ENCODE data around the gene ANOS1. TPM values are rescaled to one million over a fixed set of nuclear protein-coding genes. Genes with fewer than 3 reads are reported as not detected.
A peak's percentile ranks its signal among the peaks of the same experiment; 100 is the strongest.
"Not testable (repeated sequence)": the region's sequence is repeated elsewhere in the genome, so short reads cannot be mapped to it uniquely, and the experiment has no call there.

The ANOS1 gene, protein sequence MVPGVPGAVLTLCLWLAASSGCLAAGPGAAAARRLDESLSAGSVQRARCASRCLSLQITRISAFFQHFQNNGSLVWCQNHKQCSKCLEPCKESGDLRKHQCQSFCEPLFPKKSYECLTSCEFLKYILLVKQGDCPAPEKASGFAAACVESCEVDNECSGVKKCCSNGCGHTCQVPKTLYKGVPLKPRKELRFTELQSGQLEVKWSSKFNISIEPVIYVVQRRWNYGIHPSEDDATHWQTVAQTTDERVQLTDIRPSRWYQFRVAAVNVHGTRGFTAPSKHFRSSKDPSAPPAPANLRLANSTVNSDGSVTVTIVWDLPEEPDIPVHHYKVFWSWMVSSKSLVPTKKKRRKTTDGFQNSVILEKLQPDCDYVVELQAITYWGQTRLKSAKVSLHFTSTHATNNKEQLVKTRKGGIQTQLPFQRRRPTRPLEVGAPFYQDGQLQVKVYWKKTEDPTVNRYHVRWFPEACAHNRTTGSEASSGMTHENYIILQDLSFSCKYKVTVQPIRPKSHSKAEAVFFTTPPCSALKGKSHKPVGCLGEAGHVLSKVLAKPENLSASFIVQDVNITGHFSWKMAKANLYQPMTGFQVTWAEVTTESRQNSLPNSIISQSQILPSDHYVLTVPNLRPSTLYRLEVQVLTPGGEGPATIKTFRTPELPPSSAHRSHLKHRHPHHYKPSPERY
- 0.26 and 0.38 TPM in 2 replicates for total RNA-seq

DNA sequence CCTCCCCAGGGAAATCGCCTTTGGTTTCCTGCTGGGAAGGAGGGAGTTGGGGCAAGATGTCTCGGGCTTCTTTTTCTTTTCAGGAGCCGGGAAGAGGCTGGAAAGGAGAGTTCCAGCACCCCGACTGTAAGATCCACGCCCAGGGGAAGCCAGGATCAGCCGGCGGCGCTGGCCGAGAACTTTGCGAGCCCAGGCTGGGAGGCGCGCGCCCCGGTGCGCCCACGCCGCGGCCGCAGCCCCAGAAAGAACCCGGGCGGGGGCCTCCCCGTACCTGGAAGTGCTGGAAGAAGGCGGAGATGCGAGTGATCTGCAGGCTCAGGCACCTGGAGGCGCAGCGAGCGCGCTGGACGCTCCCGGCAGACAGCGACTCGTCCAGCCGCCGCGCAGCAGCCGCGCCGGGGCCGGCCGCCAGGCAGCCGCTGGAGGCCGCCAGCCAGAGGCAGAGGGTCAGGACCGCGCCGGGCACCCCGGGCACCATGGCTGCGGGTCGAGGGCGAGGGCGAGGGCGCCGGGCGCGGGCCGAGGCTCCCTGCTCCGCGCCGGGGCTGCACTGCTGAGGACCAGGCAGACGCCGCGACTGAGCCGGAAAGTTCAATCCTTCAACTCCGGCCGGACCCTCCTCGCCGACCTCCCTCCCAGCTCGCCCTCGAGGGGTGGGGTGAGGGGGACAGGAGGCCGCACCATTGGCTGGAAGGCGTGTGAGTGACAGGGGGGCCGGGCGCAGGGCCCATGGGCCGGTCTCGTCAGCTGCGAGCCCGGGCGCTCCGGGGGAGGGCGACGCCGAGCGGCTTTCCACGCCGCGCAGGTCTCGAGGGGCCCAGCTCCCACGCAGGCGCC lies at the start of gene ANOS1:
ANOS1 (minus strand) TSS at position 579 of the 837 bp plus-strand sequence; CDS start at position 478, 101 bp downstream.
- peak within 1 kb of the TSS; percentile 43 for H3K4me3 ChIP-seq (ENCODE audit: low read depth, low read length)
- no peaks in the 10 kb centered on the region for H3K27me3 ChIP-seq (ENCODE audit: control insufficient read depth, insufficient read depth, low read length)
- H3K36me3 ChIP-seq (ENCODE audit: control insufficient read depth, insufficient read depth, low read length): no peaks in the 10 kb centered on the region
- FAIRE-seq: no peak
- TF ChIP-seq, protein P1, sequence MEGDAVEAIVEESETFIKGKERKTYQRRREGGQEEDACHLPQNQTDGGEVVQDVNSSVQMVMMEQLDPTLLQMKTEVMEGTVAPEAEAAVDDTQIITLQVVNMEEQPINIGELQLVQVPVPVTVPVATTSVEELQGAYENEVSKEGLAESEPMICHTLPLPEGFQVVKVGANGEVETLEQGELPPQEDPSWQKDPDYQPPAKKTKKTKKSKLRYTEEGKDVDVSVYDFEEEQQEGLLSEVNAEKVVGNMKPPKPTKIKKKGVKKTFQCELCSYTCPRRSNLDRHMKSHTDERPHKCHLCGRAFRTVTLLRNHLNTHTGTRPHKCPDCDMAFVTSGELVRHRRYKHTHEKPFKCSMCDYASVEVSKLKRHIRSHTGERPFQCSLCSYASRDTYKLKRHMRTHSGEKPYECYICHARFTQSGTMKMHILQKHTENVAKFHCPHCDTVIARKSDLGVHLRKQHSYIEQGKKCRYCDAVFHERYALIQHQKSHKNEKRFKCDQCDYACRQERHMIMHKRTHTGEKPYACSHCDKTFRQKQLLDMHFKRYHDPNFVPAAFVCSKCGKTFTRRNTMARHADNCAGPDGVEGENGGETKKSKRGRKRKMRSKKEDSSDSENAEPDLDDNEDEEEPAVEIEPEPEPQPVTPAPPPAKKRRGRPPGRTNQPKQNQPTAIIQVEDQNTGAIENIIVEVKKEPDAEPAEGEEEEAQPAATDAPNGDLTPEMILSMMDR (IDR thresholded peaks at IDR 0.05; ENCODE audit: insufficient read depth, low read length, severe bottlenecking): no peak
- no peak for DNase-seq (ENCODE audit: low read depth)

DNA sequence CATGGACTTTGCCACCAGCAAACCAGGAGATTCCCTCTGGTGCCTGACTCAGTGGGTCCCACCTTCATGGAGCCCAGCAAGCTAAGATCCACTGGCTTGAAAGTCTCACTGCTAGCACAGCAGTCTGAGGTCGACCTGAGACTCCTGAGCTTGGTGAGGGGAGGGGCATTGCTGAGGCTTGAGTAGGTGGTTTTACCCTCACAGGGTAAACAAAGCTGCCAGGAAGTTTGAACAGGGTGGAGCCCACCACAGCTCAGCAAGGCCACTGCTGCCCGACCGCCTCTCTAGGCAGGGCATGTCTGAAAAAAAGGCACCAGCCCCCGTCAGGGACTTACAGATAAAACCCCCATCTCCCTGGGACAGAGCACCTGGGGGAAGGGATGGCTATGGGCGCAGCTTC lies 41.2 kb upstream of the ANOS1 start:
- Histone ChIP-seq H3K4me3 (ENCODE audit: low read depth, low read length) (no peak overlapping the region), H3K27me3 (ENCODE audit: control insufficient read depth, insufficient read depth, low read length) (no peaks in the 10 kb centered on the region), H3K36me3 (ENCODE audit: control insufficient read depth, insufficient read depth, low read length) (no peaks in the 10 kb centered on the region)
- no peak for FAIRE-seq
- TF ChIP-seq, protein P1 (IDR thresholded peaks at IDR 0.05; ENCODE audit: insufficient read depth, low read length, severe bottlenecking): no peak
- no peak for DNase-seq (ENCODE audit: low read depth)

DNA sequence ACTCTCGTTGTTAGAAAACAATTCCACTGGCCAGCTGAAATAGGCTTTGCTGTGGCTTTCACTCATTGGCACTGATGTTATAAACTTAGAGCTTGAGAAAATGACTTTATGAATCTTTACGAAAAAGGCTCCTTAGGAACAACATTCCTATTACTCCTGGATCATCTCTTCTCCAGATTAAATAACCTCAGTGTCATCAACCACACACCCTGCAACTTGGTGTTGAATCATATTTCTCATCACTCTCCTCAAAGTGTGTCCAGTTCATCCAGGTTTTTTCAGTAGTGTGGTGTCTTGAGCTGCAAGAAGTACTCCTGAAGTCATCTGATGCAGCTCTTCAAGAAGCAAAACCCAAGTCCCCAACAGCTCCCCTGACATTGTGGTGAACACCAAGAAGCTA lies 28.1 kb upstream of the ANOS1 start:
- Histone ChIP-seq H3K27me3 (ENCODE audit: control insufficient read depth, insufficient read depth, low read length) (no peaks in the 10 kb centered on the region), H3K4me3 (ENCODE audit: low read depth, low read length) (no peak overlapping the region), H3K36me3 (ENCODE audit: control insufficient read depth, insufficient read depth, low read length) (no peaks in the 10 kb centered on the region)
- FAIRE-seq: no peak
- peak; percentile 18 for DNase-seq (ENCODE audit: low read depth)
- TF ChIP-seq, protein P1 (IDR thresholded peaks at IDR 0.05; ENCODE audit: insufficient read depth, low read length, severe bottlenecking): no peak

DNA sequence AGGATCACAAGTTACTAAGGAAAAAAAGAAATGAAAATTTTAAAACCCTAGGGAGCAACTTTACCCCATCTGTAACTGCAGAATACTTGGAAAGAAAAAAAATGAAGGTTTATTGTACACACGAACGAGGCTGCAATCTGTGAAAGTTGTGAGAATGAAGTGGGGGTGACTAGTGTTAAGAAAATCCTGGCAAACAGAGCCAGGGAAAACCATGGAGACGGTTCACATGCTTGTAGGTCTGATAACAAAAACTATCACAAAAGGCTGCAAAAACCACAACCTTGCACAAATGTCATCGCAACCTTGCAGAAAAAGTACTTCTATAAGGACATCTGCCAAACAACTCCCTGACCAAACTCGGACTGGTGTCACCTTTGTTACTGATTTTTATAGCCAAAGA lies 26.8 kb upstream of the ANOS1 start:
- not testable (repeated sequence) for H3K4me3 ChIP-seq (ENCODE audit: low read depth, low read length); H3K36me3 ChIP-seq (ENCODE audit: control insufficient read depth, insufficient read depth, low read length); DNase-seq (ENCODE audit: low read depth); H3K27me3 ChIP-seq (ENCODE audit: control insufficient read depth, insufficient read depth, low read length)
- FAIRE-seq: peak; percentile 43

DNA sequence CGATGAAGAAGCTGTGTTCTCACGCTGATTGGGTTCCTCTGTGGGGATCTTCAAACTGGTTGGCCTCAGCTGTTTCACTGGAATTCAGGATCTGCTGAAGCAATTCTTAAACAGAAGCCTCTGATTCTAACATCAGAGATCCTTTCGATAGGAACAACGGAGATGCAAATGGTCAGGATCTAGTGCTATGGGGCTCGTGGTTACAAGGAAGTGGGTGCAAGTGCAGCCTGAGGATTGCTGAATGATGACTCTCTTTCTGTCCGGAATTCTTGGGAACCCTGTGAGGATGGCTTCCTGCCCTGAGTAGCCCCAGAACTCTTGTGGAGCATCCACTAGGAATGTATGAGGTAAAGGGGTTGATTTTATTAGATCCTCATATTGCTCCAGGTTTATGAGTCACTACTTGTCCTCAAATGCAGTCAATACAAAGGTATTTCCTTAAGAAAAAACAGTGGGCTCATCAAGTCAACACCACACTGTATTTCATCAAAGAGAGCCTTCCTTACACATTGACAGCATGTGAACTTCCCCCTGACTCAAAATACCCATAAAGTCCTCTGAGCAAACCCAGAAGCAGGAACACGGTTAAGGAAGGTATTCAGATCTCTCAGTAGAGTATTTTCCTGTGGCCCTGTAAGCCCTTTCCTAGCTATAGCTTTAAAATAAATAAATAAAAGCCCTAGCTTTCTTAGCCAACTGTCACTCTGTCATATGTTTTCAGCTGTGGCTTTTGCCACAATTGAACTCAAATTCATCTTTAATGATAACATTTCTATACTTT lies 25.9 kb upstream of the ANOS1 start:
- not testable (repeated sequence) for H3K36me3 ChIP-seq (ENCODE audit: control insufficient read depth, insufficient read depth, low read length); FAIRE-seq; H3K4me3 ChIP-seq (ENCODE audit: low read depth, low read length); H3K27me3 ChIP-seq (ENCODE audit: control insufficient read depth, insufficient read depth, low read length)
- peak; percentile 46 for DNase-seq (ENCODE audit: low read depth)

DNA sequence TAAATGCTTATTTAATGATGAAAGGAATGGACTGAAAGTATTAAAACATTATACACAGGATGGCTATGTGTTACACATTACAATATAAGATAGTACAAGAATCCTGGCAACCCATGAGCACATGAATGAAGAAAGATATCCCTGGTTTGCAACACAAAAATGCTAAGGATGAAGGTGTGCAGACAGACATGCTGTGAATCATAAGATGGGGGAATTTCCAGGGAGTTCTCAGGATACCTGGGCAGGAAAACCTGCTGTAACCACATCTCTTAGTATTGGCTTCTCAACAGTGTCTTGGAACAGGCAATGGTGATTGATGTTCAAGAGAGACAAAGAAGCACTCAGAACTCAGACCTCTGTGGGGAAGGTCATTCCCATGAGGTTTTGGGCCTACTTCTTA lies 23.9 kb upstream of the ANOS1 start:
- Histone ChIP-seq H3K4me3 (ENCODE audit: low read depth, low read length) (no peak overlapping the region), H3K27me3 (ENCODE audit: control insufficient read depth, insufficient read depth, low read length) (no peaks in the 10 kb centered on the region), H3K36me3 (ENCODE audit: control insufficient read depth, insufficient read depth, low read length) (no peaks in the 10 kb centered on the region)
- FAIRE-seq (no peak), DNase-seq (ENCODE audit: low read depth) (peak; percentile 73)
- TF ChIP-seq, protein P1 (IDR thresholded peaks at IDR 0.05; ENCODE audit: insufficient read depth, low read length, severe bottlenecking): no peak
